HepG2 (cell line): ENCODE data around the gene HDGF. TPM values are rescaled to one million over a fixed set of nuclear protein-coding genes. Genes with fewer than 3 reads are reported as not detected.

Experiments used
- ATAC-seq: fragments of 200-7000 bp; cut with Tn5 transposase; 3 replicates; pipeline ENCODE4 v1.9.1; 2020; ENCODE audit warnings: mild to moderate bottlenecking, moderate library complexity
- BruUV-seq: library from RNA; stranded (reverse); fragments of 400-500 nt; replicated peaks from 2 replicates; lab custom pipeline; 2021; lab: Mats Ljungman, UMichigan
- CTCF ChIA-PET: fragments of 300-600 bp; formaldehyde crosslinking; extraction: SDS; loops from one replicate; lab custom pipeline; 2021; ENCODE audit warnings: low total read pairs, inconsistent platforms, low intra/inter-chr PET ratio; lab: Yijun Ruan, JAX
- POLR2A ChIA-PET: fragments of 350-600 bp; sonication (Branson Sonifier 250); formaldehyde crosslinking; loops from one replicate; lab custom pipeline; 2020; ENCODE audit warnings: antibody characterized with exemption, inconsistent platforms; lab: Yijun Ruan, JAX
- DNase-seq: peaks from one replicate; pipeline ENCODE4 v3.0.0-alpha.2; 2015; ENCODE audit warnings: low spot score
- FAIRE-seq: peaks from 3 replicates; lab custom pipeline; 2011; peaks lifted over from hg19 to GRCh38; lab: Jason Lieb, UNC
- H2AFZ ChIP-seq: one replicate; pipeline ENCODE4 v1.6.1; 2011; ENCODE audit warnings: low read length, inconsistent platforms
- H3K27ac ChIP-seq: fragments of 300-600 bp; 3 replicates; pipeline ENCODE4 v1.8.0; 2011; ENCODE audit warnings: mixed run types, mild to moderate bottlenecking, mixed read lengths, low read length, inconsistent platforms; ENCODE audit not compliant: insufficient read depth; ENCODE audit errors: extremely low read length
- H3K27me3 ChIP-seq, 2 experiments: fragments of 200-600 bp in 1 of 2; 2 replicates in 1 of 2; 3 replicates in 1 of 2; pipeline versions ENCODE4 v1.6.0 to v1.8.0; 2011; ENCODE audit warnings: low read length in 2 of 2, mild to moderate bottlenecking in 2 of 2, moderate library complexity in 2 of 2, inconsistent platforms in 1 of 2; ENCODE audit not compliant: insufficient read depth in 2 of 2, control insufficient read depth in 1 of 2
- H3K36me3 ChIP-seq, 2 experiments: fragments of 200-600 bp in 1 of 2; replicated peaks in 1 of 2; 2 replicates in 1 of 2; 3 replicates in 1 of 2; pipeline versions ENCODE4 v1.5.1 to v1.8.0; 2011; ENCODE audit warnings: low read length in 2 of 2, inconsistent platforms in 1 of 2; ENCODE audit not compliant: insufficient read depth in 2 of 2, control insufficient read depth in 1 of 2
- H3K4me1 ChIP-seq: 2 replicates; pipeline ENCODE4 v1.5.1; 2012; ENCODE audit warnings: low read length, inconsistent platforms; ENCODE audit not compliant: insufficient read depth
- H3K4me2 ChIP-seq: 2 replicates; pipeline ENCODE4 v1.6.0; 2011; ENCODE audit warnings: low read depth, low read length, inconsistent platforms
- H3K4me3 ChIP-seq, 3 experiments: fragments of 200-600 bp in 1 of 3; sonication (generic), shearing (Covaris generic) in 1 of 3; replicated peaks in 1 of 3; 2 replicates each; pipeline ENCODE4 v1.5.1; 2011 to 2016; ENCODE audit warnings: low read length in 3 of 3, inconsistent platforms in 2 of 3, low read depth in 2 of 3, mild to moderate bottlenecking in 2 of 3, control low read depth in 1 of 3, mixed read lengths in 1 of 3; ENCODE audit not compliant: insufficient read depth in 1 of 3
- H3K79me2 ChIP-seq: one replicate; pipeline ENCODE4 v1.6.1; 2011; ENCODE audit warnings: low read length, inconsistent platforms; ENCODE audit not compliant: insufficient read depth
- H3K9ac ChIP-seq: 2 replicates; pipeline ENCODE4 v1.6.0; 2011; ENCODE audit warnings: mild to moderate bottlenecking, low read depth, low read length, inconsistent platforms; ENCODE audit not compliant: insufficient read depth
- H3K9me3 ChIP-seq: 2 replicates; pipeline ENCODE4 v1.5.1; 2012; ENCODE audit warnings: mild to moderate bottlenecking, low read length
- H4K20me1 ChIP-seq: 2 replicates; pipeline ENCODE4 v1.6.0; 2011; ENCODE audit warnings: inconsistent platforms, mild to moderate bottlenecking, low read length, moderate library complexity; ENCODE audit not compliant: insufficient read depth
- ESRRA ChIP-seq: sonication (generic); formaldehyde crosslinking; IDR thresholded peaks from 2 replicates; pipeline ENCODE4 v1.5.1; 2020; ENCODE audit warnings: mild to moderate bottlenecking, low read depth, missing genetic modification reagents
- ETV5 ChIP-seq: IDR thresholded peaks from 2 replicates; pipeline ENCODE4 v1.6.1; 2018; ENCODE audit warnings: missing biosample characterization, missing genetic modification reagents, inconsistent platforms, borderline replicate concordance
- NR2F1 ChIP-seq, 2 experiments: fragments of 450-650 bp in 1 of 2; formaldehyde crosslinking in 1 of 2; IDR thresholded peaks; 2 replicates each; pipeline versions ENCODE4 v1.5.0 to v1.6.1; 2016 to 2020; ENCODE audit warnings: mild to moderate bottlenecking in 1 of 2, missing compliant biosample characterization in 1 of 2, missing genetic modification reagents in 1 of 2, moderate library complexity in 1 of 2
- REPIN1 ChIP-seq: sonication (generic); formaldehyde crosslinking; IDR thresholded peaks from 2 replicates; pipeline ENCODE4 v1.8.0; 2022; ENCODE audit warnings: missing genetic modification reagents, low read depth, mild to moderate bottlenecking, borderline replicate concordance
- RFXAP ChIP-seq: sonication (generic); formaldehyde crosslinking; IDR thresholded peaks from 2 replicates; pipeline ENCODE4 v1.4.0; 2020; ENCODE audit warnings: missing genetic modification reagents, borderline replicate concordance
- SNAPC2 ChIP-seq: sonication (generic); formaldehyde crosslinking; IDR thresholded peaks from 2 replicates; pipeline ENCODE4 v1.8.1; 2022; ENCODE audit warnings: mild to moderate bottlenecking, missing genetic modification reagents
- SP1 ChIP-seq, 2 experiments: fragments of 450-650 bp in 1 of 2; sonication (generic) in 1 of 2; formaldehyde crosslinking in 1 of 2; IDR thresholded peaks; 2 replicates each; pipeline versions ENCODE4 v1.4.0 to v1.6.1; 2016 to 2020; ENCODE audit warnings: missing genetic modification reagents in 1 of 2
- ZBTB40 ChIP-seq, 2 experiments: fragments of 450-650 bp in 1 of 2; sonication (generic) in 1 of 2; formaldehyde crosslinking in 1 of 2; IDR thresholded peaks; 2 replicates each; pipeline versions ENCODE4 v1.6.1 to v1.8.0; 2016 to 2022; ENCODE audit warnings: antibody characterized with exemption in 1 of 2, mild to moderate bottlenecking in 1 of 2, missing genetic modification reagents in 1 of 2
- ZNF30 ChIP-seq: sonication (generic); formaldehyde crosslinking; IDR thresholded peaks from 2 replicates; pipeline ENCODE4 v1.5.0; 2020; ENCODE audit warnings: mild to moderate bottlenecking, missing genetic modification reagents
- ZNF34 ChIP-seq: sonication (generic); formaldehyde crosslinking; IDR thresholded peaks from 2 replicates; pipeline ENCODE4 v1.4.0; 2020; ENCODE audit warnings: mild to moderate bottlenecking, missing genetic modification reagents, borderline replicate concordance
- WGBS: methylation state at CpG from one replicate; pipeline ENCODE4 v1.1.6; 2017; ENCODE audit warnings: low lambda C conversion rate; 5-methylcytosine and 5-hydroxymethylcytosine counted together
- in situ Hi-C: cut with HindIII; loops from 2 replicates; pipeline ENCODE4 v1.10.0; 2017; ENCODE audit warnings: low pct_unique_long_range_greater_than_20kb; ENCODE audit not compliant: extremely low pct_ligation_motif_present
- intact Hi-C: fragments of 100-400 bp; cut with micrococcal nuclease; formaldehyde crosslinking; loops from one replicate; pipeline ENCODE4 v1.10.0; 2022; ENCODE audit not compliant: unreplicated experiment
- polyA plus RNA-seq, 8 experiments: library from polyadenylated mRNA; depleted of rRNA in 3 of 8; stranded (reverse) in 7 of 8; unstranded in 1 of 8; fragments of >200 nt; fragmentation: Illumina TruSeq in 4 of 8; extraction: Trizol in 4 of 8; gene quantifications; 2 replicates each; pipeline versions ENCODE4 v1.2.1 to v1.2.3, GENCODE V29; 2011 to 2016; ENCODE audit warnings: low read depth in 4 of 8, missing spikeins in 1 of 8, mixed read lengths in 1 of 8; ENCODE audit not compliant: insufficient read depth in 1 of 8
- total RNA-seq, 5 experiments: library from RNA; depleted of rRNA; stranded (reverse); fragments of >200 nt; fragmentation: Illumina TruSeq; extraction: Trizol; gene quantifications; 2 replicates each; pipeline ENCODE4 v1.2.3, GENCODE V29; 2016; ENCODE audit warnings: low read depth in 1 of 5

Gene HDGF
- total and polyA plus RNA-seq, 2 of the 13 experiments (the other 11 are each of a cell fraction or from before 2014, with no cell fraction given): 156 to 196 TPM

- Histone ChIP-seq H3K4me3 (no peak overlapping the region), H3K9ac (no peak overlapping the region), H4K20me1 (no peaks in the 10 kb centered on the region), H3K27me3 (peaks cover 8 to 66% of the 10 kb centered on the region in 2 experiments), H3K4me1 (peaks cover 25% of the 10 kb centered on the region), H3K9me3 (no peaks in the 10 kb centered on the region), H2AFZ (no peak overlapping the region), H3K4me2 (no peak overlapping the region), H3K36me3 (no peaks in the 10 kb centered on the region), H3K79me2 (no peaks in the 10 kb centered on the region), H3K27ac (no peak overlapping the region)
- no peak for ATAC-seq
- no peak for FAIRE-seq
- ChIA-PET POLR2A (no interaction called here), CTCF (no interaction called here)
- in situ Hi-C loops: no loop called here
- intact Hi-C loops: no loop called here
- BruUV-seq: no TSS peak
- DNase-seq: no peak
- 7% methylated on average over 3 of the region's 4 CpGs for WGBS
- TF ChIP-seq ETV5 (CRISPR knock-in tag) (no peak), SNAPC2 (no peak), SP1 (IDR thresholded peaks at IDR 0.05) (no peak), SP1 (CRISPR knock-in tag; IDR thresholded peaks at IDR 0.05) (no peak), ZBTB40 (IDR thresholded peaks at IDR 0.05) (no peak), ZBTB40 (CRISPR knock-in tag; IDR thresholded peaks at IDR 0.05) (no peak), ZNF30 (no peak), ZNF34 (CRISPR knock-in tag) (no peak), RFXAP (CRISPR knock-in tag) (no peak), REPIN1 (no peak), NR2F1 (CRISPR knock-in tag; IDR thresholded peaks at IDR 0.05) (no peak), ESRRA (no peak)
Measured at GRCh38 chr1:156703336-156703735, 48.1 kb downstream of the HDGF start.
